Pericardium fibroblast (primary cell): Measurements from ENCODE around the gene GTF3C2. TPM values are rescaled to one million over a fixed set of nuclear protein-coding genes. Genes with fewer than 3 reads are reported as not detected.

Experiments used
- total RNA-seq: library from RNA; depleted of rRNA; stranded (reverse); fragments of >200 nt; gene quantifications from 2 replicates; pipeline ENCODE4 v1.2.3, GENCODE V29; 2015

GTF3C2 gene
- total RNA-seq, result 24.5 and 24.8 TPM in 2 replicates

GRCh38 chr2:27356382-27357181 lies at the start of gene GTF3C2:
Gene GTF3C2, minus strand, starts transcription at chr2:27356764. Its CDS starts 13,210 bp downstream, at chr2:27343554.

GRCh38 chr2:27380626-27381545 lies 24.3 kb upstream of the GTF3C2 start, which contains the start of gene ZNF513:
Gene ZNF513, minus strand, starts transcription at chr2:27380734. Its CDS starts 208 bp downstream, at chr2:27380526.

GRCh38 chr2:27370026-27370815 lies 13.7 kb upstream of the GTF3C2 start, which contains the start of the genes EIF2B4 and SNX17:
Gene EIF2B4, minus strand, starts transcription at chr2:27370338. Its CDS starts 24 bp downstream, at chr2:27370314.
Gene SNX17, plus strand, starts transcription at chr2:27370616. Its CDS starts 128 bp downstream, at chr2:27370744.

GRCh38 chr2:27322766-27323595 lies 33.6 kb downstream of the GTF3C2 start, which contains the start of gene MPV17:
Gene MPV17, minus strand, starts transcription at chr2:27323097. Its CDS starts 580 bp downstream, at chr2:27322517.

GRCh38 chr2:27308359-27308881 lies 48.1 kb downstream of the GTF3C2 start, which contains the start of gene UCN:
Gene UCN, minus strand, starts transcription at chr2:27308445. Its CDS starts 550 bp downstream, at chr2:27307895.

GRCh38 chr2:27281855-27282559 lies 74.6 kb downstream of the GTF3C2 start, which contains the start of gene TRIM54:
Gene TRIM54, plus strand, starts transcription at chr2:27282429. Its CDS starts 303 bp downstream, at chr2:27282732.

Other genes starting within 250 kb of the GTF3C2 start
- 9.0 and 10.2 TPM in 2 replicates for gene CGREF1, start 237.6 kb downstream of the GTF3C2 start, total RNA-seq
- gene ABHD1, start 232.9 kb downstream of the GTF3C2 start, total RNA-seq, result not detected in 2 replicates
- 40.9 and 59.7 TPM in 2 replicates for gene PREB, start 222.1 kb downstream of the GTF3C2 start, total RNA-seq
- gene PRR30, start 217.4 kb downstream of the GTF3C2 start, total RNA-seq, result not detected in 2 replicates
- gene TCF23, start 207.8 kb downstream of the GTF3C2 start, total RNA-seq, result 0.09 TPM in 1 of 2 replicates, not detected in the other
- gene ATRAID, start 144.7 kb downstream of the GTF3C2 start, total RNA-seq, result 170 and 171 TPM in 2 replicates
- gene SLC5A6, start 144.5 kb downstream of the GTF3C2 start, total RNA-seq, result 15.8 and 19.3 TPM in 2 replicates
- gene CAD, start 139.4 kb downstream of the GTF3C2 start, total RNA-seq, result 31.2 and 41.0 TPM in 2 replicates
- gene SLC30A3, start 93.7 kb downstream of the GTF3C2 start, total RNA-seq, result not detected in 2 replicates
- gene DNAJC5G, start 81.3 kb downstream of the GTF3C2 start, total RNA-seq, result not detected in 2 replicates
- not detected in 2 replicates for gene TRIM54, start 74.3 kb downstream of the GTF3C2 start, total RNA-seq
- 0.35 and 2.0 TPM in 2 replicates for gene UCN, start 48.3 kb downstream of the GTF3C2 start, total RNA-seq
- gene MPV17, start 33.7 kb downstream of the GTF3C2 start, total RNA-seq, result 93.4 and 101 TPM in 2 replicates
- 27.5 and 28.7 TPM in 2 replicates for gene EIF2B4, start 13.6 kb upstream of the GTF3C2 start, total RNA-seq
- gene SNX17, start 13.9 kb upstream of the GTF3C2 start, total RNA-seq, result 134 and 146 TPM in 2 replicates
- gene ZNF513, start 24.0 kb upstream of the GTF3C2 start, total RNA-seq, result 3.9 and 9.0 TPM in 2 replicates
- 49.5 and 66.2 TPM in 2 replicates for gene PPM1G, start 52.8 kb upstream of the GTF3C2 start, total RNA-seq
- 79.3 and 91.0 TPM in 2 replicates for gene NRBP1, start 71.9 kb upstream of the GTF3C2 start, total RNA-seq
- 5.2 TPM in 1 of 2 replicates, not detected in the other for gene KRTCAP3, start 85.6 kb upstream of the GTF3C2 start, total RNA-seq
- 13.5 and 20.7 TPM in 2 replicates for gene IFT172, start 133.0 kb upstream of the GTF3C2 start, total RNA-seq
- 15.2 and 17.4 TPM in 2 replicates for gene FNDC4, start 138.4 kb upstream of the GTF3C2 start, total RNA-seq
- gene GCKR, start 140.1 kb upstream of the GTF3C2 start, total RNA-seq, result 0.12 TPM in 1 of 2 replicates, not detected in the other
- 18.4 and 19.6 TPM in 2 replicates for gene ZNF512, start 226.3 kb upstream of the GTF3C2 start, total RNA-seq